Measurements from ENCODE around the gene MGAT2.
"Not testable (repeated sequence)": the region's sequence is repeated elsewhere in the genome, so short reads cannot be mapped to it uniquely, and the experiment has no call there.

The MGAT2 gene

GRCh38 chr14:49594347-49595091 is 26.1 kb upstream of the MGAT2 start:
- Mint-ChIP-seq H3K27me3 (no peaks in the 10 kb centered on the region), H3K4me1 (peaks cover 29% of the 10 kb centered on the region), H3K4me3 (no peak overlapping the region), H3K27ac (no peak overlapping the region), H3K9me3 (no peaks in the 10 kb centered on the region)
- no peak for DNase-seq
- ATAC-seq, result no peak

GRCh38 chr14:49598189-49598484 is 22.5 kb upstream of the MGAT2 start:
- Mint-ChIP-seq H3K4me3 (peak overlapping the region; percentile 87 to 97), H3K4me1 (peaks cover 41% of the 10 kb centered on the region), H3K9me3 (no peaks in the 10 kb centered on the region), H3K27ac (peak overlapping the region; percentile 97 to 100), H3K27me3 (no peaks in the 10 kb centered on the region)
- DNase-seq (no peak), ATAC-seq (no peak)

GRCh38 chr14:49598485-49599300 is 21.9 kb upstream of the MGAT2 start, which contains the start of gene LRR1:
TSS of gene LRR1 (plus strand) at chr14:49598940. CDS start at chr14:49599021, 81 bp downstream.
- no peaks in the 10 kb centered on the region for H3K27me3 Mint-ChIP-seq
- peak; percentile 89 for ATAC-seq
- no peaks in the 10 kb centered on the region for H3K9me3 Mint-ChIP-seq
- peak; percentile 87 to 92 for DNase-seq
- peaks cover 41% of the 10 kb centered on the region for H3K4me1 Mint-ChIP-seq
- peak within 1 kb of the TSS; percentile 97 to 100 for H3K27ac Mint-ChIP-seq
- peak within 1 kb of the TSS; percentile 87 to 97 for H3K4me3 Mint-ChIP-seq

- Mint-ChIP-seq H3K4me3 (no peak overlapping the region), H3K9me3 (no peaks in the 10 kb centered on the region), H3K27me3 (no peaks in the 10 kb centered on the region), H3K4me1 (peaks cover 13% of the 10 kb centered on the region), H3K27ac (no peak overlapping the region)
- DNase-seq, result no peak
- ATAC-seq, result no peak
These were observed 13.0 kb upstream of the MGAT2 start for GRCh38 chr14:49607583-49607982.

- Mint-ChIP-seq H3K9me3 (no peaks in the 10 kb centered on the region), H3K27me3 (no peaks in the 10 kb centered on the region), H3K4me3 (no peak overlapping the region), H3K27ac (no peak overlapping the region), H3K4me1 (peaks cover 12% of the 10 kb centered on the region)
- no peak for DNase-seq
- no peak for ATAC-seq
These were observed 8.3 kb upstream of the MGAT2 start for GRCh38 chr14:49612251-49612650.

GRCh38 chr14:49612671-49613070 is 7.9 kb upstream of the MGAT2 start:
- Mint-ChIP-seq H3K27ac (no peak overlapping the region), H3K27me3 (no peaks in the 10 kb centered on the region), H3K9me3 (no peaks in the 10 kb centered on the region), H3K4me1 (peaks cover 16% of the 10 kb centered on the region), H3K4me3 (no peak overlapping the region)
- no peak for DNase-seq
- no peak for ATAC-seq

- ATAC-seq (no peak), DNase-seq (no peak)
- no peaks in the 10 kb centered on the region for H3K9me3 Mint-ChIP-seq
- H3K4me3 Mint-ChIP-seq, result no peak overlapping the region
- no peak overlapping the region for H3K27ac Mint-ChIP-seq
- H3K4me1 Mint-ChIP-seq, result peaks cover 32% of the 10 kb centered on the region
- H3K27me3 Mint-ChIP-seq, result no peaks in the 10 kb centered on the region
These were observed 6.4 kb upstream of the MGAT2 start for GRCh38 chr14:49614196-49614595.

GRCh38 chr14:49615776-49616175 is 4.8 kb upstream of the MGAT2 start:
- Mint-ChIP-seq H3K4me3 (no peak overlapping the region), H3K27ac (no peak overlapping the region), H3K4me1 (peaks cover 33% of the 10 kb centered on the region), H3K27me3 (no peaks in the 10 kb centered on the region), H3K9me3 (no peaks in the 10 kb centered on the region)
- ATAC-seq (no peak), DNase-seq (no peak)

- peaks cover 36% of the 10 kb centered on the region for H3K4me1 Mint-ChIP-seq
- no peaks in the 10 kb centered on the region for H3K9me3 Mint-ChIP-seq
- H3K4me3 Mint-ChIP-seq, result peak overlapping the region in 1 of 2 donors; percentile 33
- ATAC-seq, result no peak
- no peaks in the 10 kb centered on the region for H3K27me3 Mint-ChIP-seq
- peak overlapping the region in 1 of 2 donors; percentile 54 for H3K27ac Mint-ChIP-seq
- DNase-seq, result no peak
These were observed 2.6 kb upstream of the MGAT2 start for GRCh38 chr14:49617852-49618519.

- Mint-ChIP-seq H3K4me3 (peak overlapping the region; percentile 93 to 96), H3K4me1 (peaks cover 46% of the 10 kb centered on the region), H3K27ac (peak overlapping the region; percentile 59 to 99)
- H3K9me3 Mint-ChIP-seq, H3K27me3 Mint-ChIP-seq, ATAC-seq, DNase-seq: not testable (repeated sequence)
These were observed 1.3 kb upstream of the MGAT2 start for GRCh38 chr14:49619273-49619672.

- Mint-ChIP-seq H3K4me1 (peaks cover 47% of the 10 kb centered on the region), H3K27me3 (no peaks in the 10 kb centered on the region), H3K4me3 (peak overlapping the region; percentile 93 to 96), H3K9me3 (no peaks in the 10 kb centered on the region), H3K27ac (peak overlapping the region; percentile 99)
- DNase-seq, result no peak
- no peak for ATAC-seq
These were observed 869 bp upstream of the MGAT2 start for GRCh38 chr14:49619730-49620129.

- Mint-ChIP-seq H3K4me1 (peaks cover 52% of the 10 kb centered on the region), H3K4me3 (peak overlapping the region; percentile 93 to 96), H3K27me3 (no peaks in the 10 kb centered on the region), H3K27ac (peak overlapping the region; percentile 78 to 99), H3K9me3 (no peaks in the 10 kb centered on the region)
- ATAC-seq (peak; percentile 48), DNase-seq (peak in 1 of 2 donors; percentile 76)
These were observed 699 bp downstream of the MGAT2 start for GRCh38 chr14:49621114-49621881.

- no peaks in the 10 kb centered on the region for H3K27me3 Mint-ChIP-seq
- DNase-seq (no peak), ATAC-seq (no peak)
- H3K4me1 Mint-ChIP-seq, result peaks cover 54% of the 10 kb centered on the region
- H3K9me3 Mint-ChIP-seq, result no peaks in the 10 kb centered on the region
- peak overlapping the region; percentile 78 to 99 for H3K27ac Mint-ChIP-seq
- peak overlapping the region; percentile 93 to 96 for H3K4me3 Mint-ChIP-seq
These were observed 1.5 kb downstream of the MGAT2 start for GRCh38 chr14:49622022-49622607.

GRCh38 chr14:49623387-49623786 is 2.8 kb downstream of the MGAT2 start:
- no peak overlapping the region for H3K27ac Mint-ChIP-seq
- H3K27me3 Mint-ChIP-seq, result no peaks in the 10 kb centered on the region
- H3K4me3 Mint-ChIP-seq, result peak overlapping the region; percentile 57 to 93
- H3K9me3 Mint-ChIP-seq, result no peaks in the 10 kb centered on the region
- DNase-seq (no peak), ATAC-seq (no peak)
- peaks cover 50% of the 10 kb centered on the region for H3K4me1 Mint-ChIP-seq
